ENCODE measurements around the gene ZNF207.

DNA sequence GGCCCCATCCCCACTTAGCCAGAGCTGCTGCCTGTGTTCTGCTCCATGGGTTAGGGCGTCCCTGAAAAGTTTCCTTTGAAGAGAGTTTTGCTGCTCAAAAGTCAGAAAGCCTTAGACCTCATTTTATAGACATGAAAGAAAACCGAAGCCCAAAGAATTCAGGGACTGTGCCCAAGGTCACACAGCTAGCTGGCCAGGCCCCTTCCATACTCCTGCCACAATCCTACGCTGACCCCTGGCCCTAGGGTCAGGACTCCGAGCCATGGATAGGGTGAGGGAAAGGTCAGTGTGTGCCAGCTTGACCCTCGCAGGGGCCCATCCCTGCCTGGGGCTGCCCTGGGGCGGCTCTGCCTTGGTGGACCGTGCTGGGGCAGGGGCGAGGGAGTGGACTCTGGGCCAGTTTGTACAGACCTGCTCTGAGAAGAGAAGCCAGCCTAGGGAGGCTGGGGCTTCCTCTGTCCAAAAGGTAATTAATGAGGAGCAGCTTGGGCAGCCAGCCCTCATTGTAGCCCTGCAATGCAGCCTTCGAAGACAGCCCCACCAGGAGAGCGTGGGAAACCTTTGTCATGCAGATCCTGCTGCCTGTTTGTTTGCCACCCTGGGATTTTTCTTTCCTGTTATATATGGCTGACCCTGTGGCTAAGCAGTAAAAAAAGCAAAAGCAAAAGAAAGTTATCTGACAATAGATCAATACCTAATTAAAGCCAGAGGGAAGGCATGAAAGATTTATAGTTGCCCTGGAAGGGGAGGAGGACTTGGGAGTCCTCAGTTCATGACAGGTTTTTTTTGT is 46.9 kb upstream of the ZNF207 start:
- TF ChIP-seq KLF17 (tag by site-specific recombination; IDR thresholded peaks at IDR 0.05) (no peak), ZNF138 (tag by site-specific recombination; IDR thresholded peaks at IDR 0.05; ENCODE audit: borderline replicate concordance) (no peak), MZF1 (tag by site-specific recombination; IDR thresholded peaks at IDR 0.05; ENCODE audit: borderline replicate concordance) (no peak), ZFP41 (tag by site-specific recombination; IDR thresholded peaks at IDR 0.05; ENCODE audit: borderline replicate concordance) (no peak), ZNF202 (tag by site-specific recombination; IDR thresholded peaks at IDR 0.05; ENCODE audit: borderline replicate concordance) (no peak)
